Activated CD8-positive, alpha-beta memory T cell treated with anti-CD3 and anti-CD28 coated beads for 4 hours (primary cell): Measurements from ENCODE around the gene PAM16.
"Not testable (repeated sequence)": the region's sequence is repeated elsewhere in the genome, so short reads cannot be mapped to it uniquely, and the experiment has no call there.

ENCODE experiments used
- DNase-seq, 2 donors: peaks; one replicate each; pipeline ENCODE4 v3.0.0-alpha.2; 2020; ENCODE audit warnings: low read depth in 2 of 2

PAM16 gene

GRCh38 chr16:4334724-4335495 lies 16.2 kb downstream of the PAM16 start:
- DNase-seq, result no peak

- not testable (repeated sequence) for DNase-seq
Measured at GRCh38 chr16:4333714-4334113, 17.4 kb downstream of the PAM16 start.

- DNase-seq, result no peak
Measured at GRCh38 chr16:4333308-4333638, 17.8 kb downstream of the PAM16 start.

DNA sequence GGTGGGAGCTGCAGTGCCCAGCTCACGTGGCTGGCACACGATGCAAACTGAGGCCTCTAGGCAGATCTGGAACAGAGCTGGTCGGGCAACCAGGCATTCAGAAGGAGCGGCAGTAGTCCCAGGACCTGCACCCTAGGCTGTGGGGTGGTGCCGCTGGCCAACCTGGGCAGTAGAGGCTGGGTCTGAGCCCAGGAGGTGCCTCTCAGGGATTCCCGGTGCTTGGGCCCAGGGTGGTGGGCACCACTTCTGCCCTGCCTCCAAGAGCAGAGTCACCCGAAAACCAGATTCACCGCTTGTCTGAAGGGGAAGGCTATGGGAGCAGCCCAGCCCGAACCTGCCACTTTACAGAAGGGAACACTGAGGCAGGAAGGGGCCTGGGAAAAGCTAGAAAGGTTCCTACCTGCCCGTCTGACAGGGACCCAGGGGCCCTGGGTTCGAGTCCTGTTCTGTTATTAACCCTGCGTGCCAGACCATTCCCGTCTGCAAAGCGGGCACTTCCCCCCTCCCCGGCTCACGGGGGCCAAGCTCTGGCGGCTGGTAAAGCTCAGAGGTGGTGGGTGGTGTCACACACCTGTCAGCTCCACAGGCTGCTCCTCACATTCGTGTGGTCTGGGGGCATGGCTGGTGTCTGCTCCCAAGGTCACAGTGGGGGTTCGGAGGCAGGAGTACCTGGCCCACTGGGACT lies 18.4 kb downstream of the PAM16 start:
- no peak for DNase-seq

GRCh38 chr16:4332083-4332482 lies 19.0 kb downstream of the PAM16 start:
- no peak for DNase-seq

- peak in 1 of 2 donors; percentile 44 for DNase-seq
Measured at GRCh38 chr16:4330277-4330874, 20.7 kb downstream of the PAM16 start.

GRCh38 chr16:4328782-4329775 lies 22.0 kb downstream of the PAM16 start:
- no peak for DNase-seq

GRCh38 chr16:4328046-4328781 lies 22.9 kb downstream of the PAM16 start:
- no peak for DNase-seq

- no peak for DNase-seq
Measured at GRCh38 chr16:4327386-4328045, 23.6 kb downstream of the PAM16 start.

DNA sequence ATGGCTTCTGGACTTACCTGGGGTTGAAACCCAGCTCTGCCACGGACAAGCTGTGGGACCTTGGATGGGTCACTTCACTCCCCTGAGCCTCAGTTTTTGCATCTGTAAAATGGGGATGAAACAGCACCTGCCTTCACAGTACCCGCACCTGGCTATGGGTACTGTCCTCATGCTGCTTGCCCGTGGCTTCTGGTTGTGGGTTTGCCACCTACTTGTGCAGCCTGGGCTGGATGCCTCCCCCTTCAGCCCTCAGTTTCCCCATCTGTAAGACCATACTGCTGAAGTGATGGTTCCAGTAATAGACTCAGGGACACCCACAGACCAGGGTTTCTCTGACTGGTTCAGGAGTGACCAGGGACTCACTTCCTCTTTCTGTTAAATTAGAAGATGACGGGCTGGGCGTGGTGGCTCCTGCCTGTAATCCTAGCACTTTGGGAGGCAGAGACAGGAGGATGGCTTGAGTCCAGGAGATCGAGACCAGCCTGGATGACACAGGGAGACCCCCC lies 25.8 kb downstream of the PAM16 start:
- DNase-seq, result no peak

DNA sequence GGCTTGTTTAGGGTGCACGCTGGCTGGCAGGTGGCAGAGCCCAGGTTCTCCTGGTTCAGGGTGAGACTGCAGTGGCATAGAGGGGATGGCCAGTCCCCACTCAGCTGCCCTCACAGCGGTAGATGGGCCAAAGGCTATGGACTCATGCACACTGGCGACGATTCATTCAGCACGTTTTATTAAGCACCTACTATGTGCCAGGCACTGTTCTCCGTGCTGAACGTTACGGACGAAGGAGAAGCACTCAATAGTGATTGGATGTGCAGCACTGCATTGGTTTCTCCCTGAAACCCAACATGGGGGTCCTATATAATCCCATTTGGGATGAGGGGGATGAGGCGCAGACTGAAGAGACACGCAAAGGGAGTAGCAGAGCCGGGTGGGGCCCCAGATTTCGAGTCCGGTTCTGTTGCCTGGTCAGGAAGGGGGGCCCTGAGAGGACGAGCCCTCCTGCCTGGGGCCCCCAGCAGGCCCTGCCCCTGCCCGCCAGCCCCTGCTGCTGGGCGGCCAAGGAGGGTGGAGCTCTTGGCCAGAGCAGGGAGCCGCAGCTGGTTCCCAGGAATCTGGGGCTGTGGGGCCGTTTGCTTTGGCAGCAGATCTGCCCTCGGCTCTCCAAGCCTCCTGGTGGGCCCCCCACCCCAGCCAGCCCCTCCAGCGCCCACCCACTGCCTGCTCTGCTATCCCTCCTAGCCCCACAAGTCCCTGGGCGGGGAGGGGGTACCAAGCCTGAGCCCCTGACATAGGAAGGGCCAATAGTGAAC lies 26.4 kb downstream of the PAM16 start:
- DNase-seq, result no peak

DNA sequence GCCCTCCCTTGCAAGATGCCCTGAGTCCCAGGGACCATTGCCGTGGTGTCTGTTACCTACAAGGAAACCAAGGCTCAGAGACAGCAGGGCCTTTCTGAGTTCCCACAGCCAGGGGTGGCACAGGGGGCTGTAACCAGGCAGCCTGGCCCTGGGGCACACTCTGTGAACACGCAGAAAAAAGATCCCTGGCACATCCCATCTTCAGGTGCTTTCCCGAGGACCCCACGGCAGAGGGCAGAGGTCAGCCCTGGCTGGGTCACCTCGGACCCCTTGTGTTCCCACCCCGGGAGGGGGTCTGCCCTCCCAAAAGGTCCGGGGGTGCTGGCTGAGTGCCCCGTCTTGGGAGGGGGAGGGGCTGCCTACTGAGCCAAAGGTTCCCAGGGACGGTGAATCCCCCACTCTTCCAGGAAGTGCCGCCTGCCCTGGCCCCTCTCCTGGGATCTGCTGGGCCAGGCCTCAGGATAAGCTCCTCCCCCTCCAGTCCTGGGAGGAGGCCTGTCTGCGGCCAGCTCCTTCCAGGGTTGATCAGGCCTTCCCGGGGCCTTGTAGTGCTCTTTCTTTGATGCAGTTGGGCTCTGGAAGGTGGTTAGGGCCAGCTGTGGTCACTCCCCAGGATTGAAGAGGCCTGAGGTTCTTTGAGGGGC lies 27.2 kb downstream of the PAM16 start:
- DNase-seq, result no peak

DNA sequence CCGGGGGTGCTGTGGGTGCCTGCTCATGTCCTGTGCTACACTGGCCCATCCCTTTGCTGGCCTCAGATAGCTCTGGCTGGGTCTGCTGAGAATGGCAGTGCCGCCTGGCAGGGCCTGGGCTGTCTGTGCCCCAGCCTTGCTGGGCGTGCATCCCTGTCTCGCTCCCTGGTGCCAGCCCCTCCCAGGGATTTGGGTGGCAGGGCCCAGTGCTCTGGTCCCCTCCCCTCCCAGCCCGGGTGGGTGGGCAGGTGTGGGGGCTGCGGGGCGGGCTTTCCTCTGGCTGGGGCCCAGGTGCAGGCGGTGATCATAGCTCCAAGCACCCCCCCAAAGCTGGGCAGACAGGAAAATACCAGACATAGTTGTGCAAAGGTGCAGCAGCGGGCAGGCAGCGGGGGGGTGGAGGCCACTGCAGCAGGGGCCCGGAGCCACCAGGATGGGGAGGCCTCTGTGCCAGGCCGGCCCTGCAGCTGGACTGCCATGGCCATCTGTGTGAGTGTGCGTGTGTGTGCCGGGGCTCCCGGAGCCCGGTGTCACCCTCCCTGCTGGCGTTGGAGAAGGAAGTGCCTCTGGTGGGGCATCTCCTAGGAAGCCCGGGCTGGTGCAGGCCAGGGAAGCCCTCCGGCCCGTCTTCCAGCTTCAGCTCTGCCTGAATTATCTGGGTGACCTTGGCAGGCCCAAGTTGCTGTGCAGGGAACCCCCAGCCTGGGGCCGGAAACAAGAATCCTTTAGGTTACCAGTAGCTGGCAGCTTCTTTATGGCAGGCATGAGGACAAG lies 27.9 kb downstream of the PAM16 start:
- DNase-seq, result no peak

DNA sequence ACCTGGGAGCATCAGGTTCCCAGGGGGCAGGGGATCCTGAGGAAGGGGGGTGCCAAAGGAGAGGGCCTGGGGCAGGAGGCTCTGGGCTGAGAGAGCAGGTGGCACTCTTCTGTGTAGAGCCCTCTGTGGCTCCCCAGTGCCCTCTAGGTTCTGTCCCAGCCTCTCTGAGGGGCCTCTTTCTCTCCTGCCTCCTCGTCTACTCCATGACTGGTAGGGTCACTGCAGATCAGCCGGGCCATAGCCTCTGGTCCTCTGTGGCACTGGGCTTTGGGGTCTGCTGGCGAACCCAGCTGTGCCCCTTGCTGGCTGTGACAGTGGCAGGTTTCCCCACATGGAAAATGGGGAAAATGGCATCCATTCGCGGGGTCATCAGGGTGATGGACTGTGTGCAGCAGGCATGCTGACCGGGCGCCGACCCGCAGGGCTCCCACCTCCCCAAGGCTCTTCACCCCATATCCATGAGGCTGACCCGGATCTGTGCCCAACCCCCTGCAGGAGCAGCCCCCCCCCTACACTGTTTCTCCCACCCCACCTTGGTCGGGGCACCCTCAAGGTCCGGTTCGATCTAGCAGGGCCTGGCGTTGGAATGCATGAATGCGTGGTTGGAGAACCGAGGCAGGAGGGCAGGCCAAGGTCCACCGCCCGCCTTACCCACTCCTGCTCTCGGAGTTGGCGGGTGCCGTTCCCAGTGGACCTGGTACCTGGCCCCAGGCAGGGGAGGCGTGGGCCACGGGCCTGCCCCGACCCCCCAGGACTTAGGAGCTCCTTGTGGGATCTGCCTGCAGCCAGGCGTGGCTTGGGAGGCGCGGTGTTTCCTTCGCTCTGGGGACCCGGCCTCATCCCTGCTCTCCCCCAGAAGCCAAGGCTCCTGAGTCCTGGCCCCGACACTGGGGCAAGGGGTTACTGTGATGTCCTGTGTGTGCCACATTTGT lies 28.7 kb downstream of the PAM16 start:
- no peak for DNase-seq

DNA sequence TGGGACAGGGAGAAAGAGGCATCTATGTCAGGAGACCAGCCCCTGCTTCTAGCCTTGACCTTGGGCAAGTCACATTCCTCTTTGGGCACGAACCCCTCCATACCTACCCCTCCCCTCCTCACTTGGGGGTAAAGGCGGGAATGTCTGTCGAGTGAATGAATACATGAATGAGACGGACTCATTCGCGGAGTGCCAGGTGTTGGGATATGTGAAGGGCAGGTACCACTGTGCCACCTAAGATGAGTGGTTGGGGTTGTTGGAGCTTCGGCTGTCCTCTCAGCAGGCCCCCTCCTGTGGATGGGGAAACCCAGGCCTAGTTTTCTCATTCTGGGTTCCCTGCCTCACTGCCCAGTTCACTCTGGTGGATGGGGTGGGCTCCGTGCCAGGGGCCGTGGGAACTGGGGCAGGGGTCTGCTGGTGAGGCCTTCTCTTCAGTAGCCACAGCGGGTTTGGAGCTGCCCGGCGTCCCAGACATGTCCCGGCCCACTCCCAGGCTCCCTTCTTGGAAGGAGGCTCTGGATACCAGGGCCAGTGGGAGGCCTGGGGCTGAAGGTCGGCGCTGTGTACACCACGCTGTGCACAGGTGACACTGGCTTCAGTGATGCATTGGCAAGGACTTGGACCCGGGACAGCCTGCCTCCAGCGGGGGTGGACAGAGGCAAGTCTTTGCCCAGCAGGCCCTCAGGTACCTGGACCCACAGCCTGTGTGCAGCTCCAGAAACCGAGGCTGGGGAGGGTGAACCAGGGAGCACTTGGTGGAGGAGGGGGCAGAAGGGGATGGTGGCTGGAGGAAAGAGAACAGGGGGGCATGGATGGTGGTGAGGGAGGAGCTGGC lies 29.6 kb downstream of the PAM16 start:
- DNase-seq, result no peak

DNA sequence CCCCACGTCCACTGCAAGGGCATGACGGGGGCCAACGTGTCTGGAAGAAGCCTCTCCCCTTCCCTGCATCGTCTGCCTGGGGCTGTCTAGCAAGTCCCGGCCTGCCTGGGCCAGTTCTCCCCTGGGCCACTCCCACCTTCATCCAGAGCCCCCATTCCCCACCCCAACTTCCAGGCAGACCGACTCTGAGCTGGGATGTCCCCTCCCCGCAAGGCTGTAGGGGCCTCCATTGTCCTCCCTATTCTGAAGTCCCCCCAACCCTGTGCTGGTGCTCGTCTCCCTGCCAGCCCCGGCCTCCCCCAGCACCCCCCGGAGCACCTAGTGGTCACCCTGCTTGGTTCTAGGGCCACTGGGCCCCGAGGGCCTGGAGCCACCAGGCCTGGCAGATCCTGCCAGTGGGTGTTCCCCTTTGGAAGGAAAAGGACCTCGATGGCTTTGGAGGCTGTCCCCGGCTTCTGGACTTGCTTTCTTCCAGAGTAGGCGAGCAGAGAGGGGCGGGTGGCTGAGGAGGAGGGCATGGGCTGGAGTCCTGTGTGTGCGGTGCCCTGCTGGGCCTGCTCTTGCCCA lies 30.5 kb downstream of the PAM16 start:
- no peak for DNase-seq
